Central memory CD4-positive, alpha-beta T cell (primary cell): ENCODE results near the gene NPR2.
A peak's percentile ranks its signal among the peaks of the same experiment; 100 is the strongest.

ENCODE experiments used
- DNase-seq: peaks from one replicate; pipeline ENCODE4 v3.0.0; 2022

Gene NPR2

DNA sequence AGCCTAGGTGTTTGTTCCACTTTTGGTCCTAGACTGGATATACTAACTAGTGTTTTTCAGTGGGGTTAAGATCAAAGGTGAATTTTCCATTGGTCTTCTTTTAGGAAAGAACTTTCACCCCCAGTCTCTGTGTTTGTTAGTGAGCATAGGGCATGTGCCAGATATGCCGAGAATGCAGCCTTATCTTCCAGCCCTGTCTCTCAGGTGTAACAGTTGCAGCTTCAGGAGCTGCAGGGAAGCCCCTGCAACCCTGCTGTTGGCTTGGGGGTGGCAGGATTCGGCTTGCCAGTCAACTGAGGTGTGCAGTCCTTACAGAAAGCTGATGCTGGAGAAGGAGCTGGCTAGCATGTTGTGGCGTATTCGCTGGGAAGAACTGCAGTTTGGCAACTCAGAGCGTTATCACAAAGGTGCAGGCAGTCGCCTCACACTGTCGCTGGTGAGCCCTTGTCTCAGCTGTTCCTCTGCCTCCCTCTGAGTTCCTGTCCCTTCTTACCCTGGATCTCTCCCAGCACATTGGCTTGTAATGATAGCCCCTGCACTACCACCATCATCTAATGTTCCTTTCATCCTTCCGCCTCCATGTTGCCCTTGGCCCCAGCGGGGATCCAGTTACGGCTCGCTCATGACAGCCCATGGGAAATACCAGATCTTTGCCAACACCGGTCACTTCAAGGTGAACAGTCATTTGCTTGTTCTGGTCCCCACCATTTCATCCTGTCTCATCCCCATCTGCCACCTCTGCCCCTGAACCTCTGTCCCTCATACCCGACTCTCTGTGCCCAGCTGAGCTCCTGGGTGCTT lies 10.1 kb downstream of the NPR2 start:
- DNase-seq, result no peak

DNA sequence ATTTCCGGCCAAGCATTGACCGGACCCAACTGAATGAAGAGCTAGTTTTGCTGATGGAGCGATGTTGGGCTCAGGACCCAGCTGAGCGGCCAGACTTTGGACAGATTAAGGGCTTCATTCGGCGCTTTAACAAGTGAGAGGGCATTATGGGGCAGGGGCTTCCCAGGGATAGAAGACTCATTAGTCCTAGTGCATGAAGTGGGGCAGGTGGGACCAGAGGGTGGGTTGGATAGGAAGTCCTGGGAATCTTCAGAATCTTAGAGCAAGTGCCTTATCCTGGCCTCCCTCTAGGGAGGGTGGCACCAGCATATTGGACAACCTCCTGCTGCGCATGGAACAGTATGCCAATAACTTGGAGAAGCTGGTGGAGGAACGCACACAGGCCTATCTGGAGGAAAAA lies 14.7 kb downstream of the NPR2 start:
- DNase-seq, result no peak

DNA sequence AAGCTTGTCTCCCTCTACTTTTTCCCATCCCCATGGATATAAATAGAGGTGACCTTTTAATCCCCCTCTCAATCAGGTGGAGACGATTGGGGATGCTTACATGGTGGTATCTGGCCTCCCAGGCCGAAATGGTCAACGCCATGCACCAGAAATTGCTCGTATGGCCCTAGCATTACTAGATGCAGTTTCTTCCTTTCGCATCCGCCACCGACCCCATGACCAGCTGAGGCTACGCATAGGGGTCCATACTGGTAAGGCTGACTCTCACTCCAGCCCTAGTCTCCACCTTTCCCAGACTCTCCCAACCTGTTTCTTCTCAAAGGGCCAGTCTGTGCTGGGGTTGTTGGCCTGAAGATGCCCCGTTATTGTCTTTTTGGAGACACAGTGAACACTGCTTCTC lies 17.0 kb downstream of the NPR2 start:
- DNase-seq, result no peak

DNA sequence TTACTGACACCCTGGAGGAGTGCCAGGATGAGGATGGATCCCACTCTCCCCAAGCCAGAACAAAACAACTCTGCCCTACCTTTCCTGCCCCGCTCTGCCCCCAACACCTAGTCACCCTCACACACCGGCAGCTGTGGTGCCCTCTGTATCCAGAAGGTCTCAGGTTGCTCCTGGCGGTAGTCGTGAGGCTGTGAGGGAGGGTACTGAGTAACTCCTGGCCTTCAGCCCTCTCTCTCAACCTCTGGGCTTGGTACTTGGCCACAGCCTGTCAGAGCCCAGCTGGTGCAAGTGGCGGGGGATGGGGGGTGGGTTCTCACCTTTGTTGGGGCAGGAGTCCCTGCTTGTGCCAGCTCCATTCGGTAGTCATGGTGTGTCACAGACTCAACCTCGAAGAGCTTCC lies 18.7 kb downstream of the NPR2 start:
- DNase-seq, result no peak

DNA sequence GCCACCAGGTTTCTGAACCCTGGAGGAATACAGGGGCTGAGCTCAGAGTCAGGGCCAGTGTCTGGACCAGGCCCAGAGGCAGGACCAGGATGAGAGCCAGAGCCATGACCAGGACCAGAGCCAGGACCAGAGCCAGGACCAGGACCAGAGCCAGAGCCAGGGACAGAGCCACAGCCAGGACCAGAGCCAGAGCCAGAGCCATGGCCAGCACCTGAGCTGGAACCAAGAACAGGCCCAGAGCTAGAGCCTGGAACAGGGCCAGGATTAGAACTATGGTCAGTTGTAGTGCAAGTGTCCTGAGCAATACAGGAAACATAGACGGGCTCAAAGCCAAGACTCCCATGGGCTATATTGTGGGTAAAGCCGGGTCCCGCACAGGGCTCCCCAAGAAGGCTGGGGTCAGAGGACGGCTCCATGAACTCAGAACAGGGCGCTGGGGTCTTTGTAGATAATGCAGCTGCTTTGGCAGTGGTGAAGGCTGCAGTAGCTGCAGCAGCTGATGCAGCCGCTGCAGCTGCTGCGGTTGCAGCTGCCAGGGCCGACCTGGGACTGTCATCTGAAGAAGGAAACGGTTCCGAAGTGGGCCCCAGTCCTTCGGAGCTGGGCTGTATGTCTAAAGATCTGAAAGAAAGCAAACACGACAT lies 20.1 kb downstream of the NPR2 start:
- DNase-seq, result no peak

DNA sequence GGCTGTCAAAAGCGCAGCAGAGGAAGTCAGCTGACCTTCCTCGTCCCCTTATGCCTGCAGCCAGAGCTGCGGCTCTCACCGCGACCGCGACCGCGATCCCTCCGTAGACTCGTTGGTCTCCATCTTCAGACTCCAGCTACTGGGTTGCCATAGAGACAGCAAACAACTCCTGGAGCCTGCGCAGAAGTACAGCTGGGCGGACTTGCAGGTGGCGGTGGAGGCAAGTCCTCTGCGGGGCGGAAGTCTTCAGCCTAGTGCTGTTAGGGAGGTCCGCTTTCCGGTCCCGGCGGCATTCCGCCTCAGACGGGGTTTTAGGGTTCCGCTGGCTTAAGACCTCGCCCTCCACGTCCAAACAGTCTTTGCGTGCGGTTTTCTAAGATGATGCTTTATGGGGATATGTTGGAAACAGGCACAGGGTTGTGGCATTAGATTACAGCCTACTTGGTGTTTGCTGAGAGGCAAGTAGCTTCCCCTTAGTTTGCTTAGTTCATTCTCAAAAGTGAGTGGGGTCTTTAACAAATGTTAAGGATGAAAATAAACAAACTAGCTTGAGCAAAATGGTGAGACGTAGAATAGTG lies 20.7 kb downstream of the NPR2 start, which contains the start of gene SPAG8:
SPAG8 (minus strand) TSS at position 238 of the 578 bp plus-strand sequence; CDS start at position 123, 115 bp downstream.
- DNase-seq, result peak; percentile 98

DNA sequence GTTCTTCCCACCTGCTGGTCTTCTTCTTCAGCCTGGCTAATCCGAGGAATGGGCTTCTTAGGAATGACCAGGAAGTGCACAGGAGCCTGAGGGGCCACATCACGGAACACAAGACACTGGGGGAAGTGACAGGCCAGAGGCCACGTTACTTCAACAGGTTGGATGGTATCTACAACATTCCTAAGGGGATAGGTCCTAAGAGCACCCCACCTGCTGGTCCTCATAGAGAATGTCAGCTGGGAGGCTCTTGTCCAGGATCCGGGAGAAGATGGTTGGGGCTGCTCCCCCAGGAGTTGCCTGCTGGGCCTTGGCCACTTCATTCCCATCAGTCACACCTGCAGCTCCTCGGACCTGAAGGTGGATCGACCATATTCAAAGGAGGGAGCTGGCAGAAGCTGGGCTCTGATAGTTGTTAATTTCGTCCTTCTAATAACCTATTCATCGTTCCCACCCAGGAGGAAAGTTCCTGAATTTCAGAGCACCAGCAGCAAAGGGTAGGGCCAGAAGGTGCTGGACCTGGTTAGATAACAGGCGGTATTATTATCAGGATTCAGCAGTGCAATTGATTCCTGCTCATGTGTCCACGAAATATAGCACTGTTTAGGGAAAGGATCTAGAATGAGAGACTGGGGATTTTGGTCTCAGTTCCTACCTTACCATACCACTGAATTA lies 22.2 kb downstream of the NPR2 start:
- no peak for DNase-seq

DNA sequence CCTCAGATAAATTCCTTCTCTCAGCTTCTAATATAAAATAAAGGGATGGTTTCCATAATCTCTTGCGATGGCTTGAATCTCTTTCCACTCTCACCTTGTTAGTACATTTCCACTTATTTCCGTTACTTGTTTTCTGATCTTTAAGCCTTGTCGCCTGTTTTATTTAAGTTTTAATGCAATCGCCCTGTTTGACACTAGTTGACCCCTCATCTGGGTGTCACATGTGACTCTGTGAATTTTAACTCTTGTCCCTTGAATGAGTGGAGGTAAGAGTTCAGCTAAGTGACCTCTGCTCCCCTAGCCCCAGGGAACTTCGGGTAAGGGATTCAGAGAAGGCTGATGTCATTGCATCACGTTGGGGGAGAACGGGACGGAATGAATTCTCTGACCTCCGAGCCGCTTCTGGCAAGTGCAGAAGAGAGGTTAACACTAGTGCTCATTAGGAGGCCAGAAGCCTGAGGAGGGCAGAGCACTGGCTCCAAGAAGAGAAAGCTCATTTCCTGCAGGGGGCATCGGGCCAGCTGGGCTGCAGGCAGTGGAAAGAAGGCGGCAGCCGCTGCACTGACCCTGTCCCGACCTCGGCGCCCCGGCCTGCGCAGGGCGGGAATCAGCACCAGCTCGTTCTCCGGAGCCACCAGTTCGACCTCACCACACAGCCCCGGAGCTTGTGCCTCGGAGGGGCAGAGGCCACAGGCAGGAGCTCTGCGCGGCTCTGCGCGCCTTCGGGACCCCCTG lies 22.9 kb downstream of the NPR2 start:
- no peak for DNase-seq

DNA sequence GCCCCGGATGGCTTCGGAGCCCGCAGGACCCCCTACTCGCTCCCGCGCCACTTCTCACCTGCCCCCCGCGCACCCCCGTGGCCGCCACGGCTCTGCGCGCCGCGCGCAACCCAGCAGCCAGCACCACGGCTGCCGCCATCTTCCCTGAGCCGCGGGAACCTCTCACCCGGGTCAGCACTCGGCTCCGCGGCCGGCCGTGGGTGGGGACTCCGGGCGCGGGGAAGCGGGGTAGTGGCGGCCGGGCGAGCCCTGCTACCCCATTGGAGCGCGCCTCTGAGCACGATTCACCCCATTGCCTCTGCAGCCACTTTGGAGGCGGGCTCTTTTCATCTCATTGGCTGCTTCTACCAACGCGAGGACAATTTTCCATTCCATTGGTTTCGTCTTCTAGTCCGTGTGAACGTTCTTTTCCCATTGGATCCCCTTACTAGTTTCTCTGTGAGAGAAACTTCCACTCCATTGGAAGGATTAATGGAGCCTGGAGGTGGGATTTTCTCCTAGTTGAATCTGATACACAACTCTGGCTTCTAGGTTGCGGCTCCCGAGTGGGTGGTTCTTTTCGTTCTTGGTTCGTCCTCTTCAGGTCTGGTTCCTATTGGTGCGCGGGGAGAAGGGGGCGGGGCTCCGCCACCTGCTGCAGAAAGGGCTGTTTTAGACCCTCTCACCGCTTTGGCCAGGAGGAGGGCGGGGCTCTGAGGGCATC lies 23.6 kb downstream of the NPR2 start, which contains the start of gene HINT2:
HINT2 (minus strand) TSS at position 202 of the 703 bp plus-strand sequence; CDS start at position 139, 63 bp downstream.
- DNase-seq, result peak; percentile 96

DNA sequence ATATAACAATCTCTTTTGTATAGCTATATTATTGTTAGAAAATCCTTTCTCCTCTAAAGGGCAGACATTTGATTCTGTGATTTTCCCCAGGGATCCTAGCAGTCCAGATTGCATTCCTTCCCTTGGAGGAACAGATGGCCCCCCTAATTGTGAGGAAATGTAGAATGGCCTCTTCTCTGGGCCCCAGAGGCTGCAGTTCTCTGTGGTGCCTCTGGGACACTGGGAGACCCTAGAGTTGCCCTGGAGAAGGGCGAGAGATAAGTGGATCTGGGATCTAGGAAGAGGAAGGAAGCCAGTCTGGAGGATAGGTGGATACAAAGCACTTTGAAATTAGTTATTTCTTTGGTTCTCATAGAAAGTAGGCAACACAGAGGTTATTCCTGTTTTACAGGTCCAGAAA lies 25.3 kb downstream of the NPR2 start:
- no peak for DNase-seq

DNA sequence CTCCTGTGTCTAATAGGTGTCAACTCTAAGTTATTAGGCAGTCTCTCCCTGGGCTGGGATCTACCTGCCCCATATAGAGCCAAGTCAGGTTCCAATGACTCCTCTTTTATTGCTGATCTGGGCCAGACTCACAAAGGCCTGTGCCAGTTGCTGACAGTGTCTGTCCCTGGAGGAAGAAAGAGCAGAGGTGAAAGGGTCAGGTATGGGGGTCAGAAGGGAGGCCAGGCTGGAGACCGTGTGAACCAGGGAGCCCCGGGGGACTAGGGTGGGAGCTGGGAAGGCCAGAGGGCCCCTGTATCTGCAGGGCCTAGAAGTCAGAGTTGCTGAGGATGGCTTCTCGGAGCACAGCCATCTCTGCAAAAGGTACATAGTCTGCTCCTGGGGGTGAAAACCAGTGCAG lies 26.9 kb downstream of the NPR2 start:
- DNase-seq, result no peak

DNA sequence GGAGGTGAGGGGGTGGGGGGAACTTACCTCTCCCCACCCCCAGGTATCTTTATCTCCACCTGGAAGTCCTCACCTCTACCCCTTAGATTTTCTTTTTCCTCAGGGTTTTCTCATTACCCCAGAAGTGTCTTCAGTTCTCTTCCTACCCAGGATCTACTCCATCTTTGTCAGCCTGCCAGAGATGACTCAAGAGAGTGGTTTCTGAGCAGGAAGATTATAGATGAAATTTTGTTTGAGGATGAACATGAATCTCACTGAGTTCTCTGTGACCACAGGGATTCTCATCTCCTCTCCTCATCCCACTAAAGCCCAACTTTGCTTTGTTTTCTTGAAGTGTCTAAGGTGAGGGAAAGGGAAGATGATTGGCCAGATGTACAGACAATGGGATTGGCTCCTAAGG lies 28.7 kb downstream of the NPR2 start:
- no peak for DNase-seq

DNA sequence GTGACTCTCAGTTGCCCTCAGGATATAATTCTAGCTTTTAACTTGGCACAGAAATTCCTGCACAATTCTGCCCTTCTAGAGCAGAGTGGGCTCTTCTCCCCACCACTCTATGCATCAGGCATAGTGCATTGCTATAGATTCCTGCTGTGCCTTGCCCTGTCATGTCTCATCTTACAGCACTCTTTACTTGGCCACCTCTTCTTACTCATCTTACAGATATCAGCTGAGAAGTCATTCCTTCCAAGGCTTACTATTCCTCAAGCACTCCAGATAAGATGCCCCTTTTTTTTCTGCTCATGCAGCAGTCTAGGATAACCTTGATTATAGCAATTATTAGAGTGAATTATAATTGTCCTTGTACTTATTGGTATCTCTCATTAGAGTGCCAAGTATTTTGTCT lies 31.5 kb downstream of the NPR2 start:
- no peak for DNase-seq

DNA sequence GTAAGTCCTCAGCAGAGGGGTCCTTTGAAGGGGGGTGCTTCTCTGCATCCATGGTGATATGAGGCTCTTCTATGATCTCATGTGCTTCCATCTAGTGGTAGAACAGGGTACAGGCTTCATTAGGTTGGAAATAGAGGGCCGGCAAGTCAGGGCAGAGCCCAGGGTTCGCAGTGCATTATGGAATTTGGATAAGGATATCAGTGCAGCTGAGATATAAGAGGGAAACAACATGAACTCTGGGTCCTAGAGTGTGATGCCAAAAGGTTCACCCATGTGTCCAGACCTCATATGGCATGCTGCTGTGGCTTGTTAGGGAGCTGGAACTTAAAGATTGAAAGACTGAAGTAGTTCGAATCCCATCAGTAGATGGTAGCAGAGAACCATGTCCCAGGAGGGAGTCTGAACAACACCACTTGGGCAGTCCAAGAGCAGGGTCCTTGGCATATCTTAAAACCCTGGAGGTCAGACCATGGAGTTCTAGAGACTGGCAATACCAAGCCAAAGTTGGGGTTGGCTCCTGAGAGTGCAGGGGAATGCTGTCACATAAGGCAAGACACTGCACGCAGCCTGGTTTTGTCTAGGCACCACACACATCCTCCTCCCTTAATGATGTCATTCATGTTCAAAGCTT lies 34.8 kb downstream of the NPR2 start:
- peak; percentile 48 for DNase-seq

DNA sequence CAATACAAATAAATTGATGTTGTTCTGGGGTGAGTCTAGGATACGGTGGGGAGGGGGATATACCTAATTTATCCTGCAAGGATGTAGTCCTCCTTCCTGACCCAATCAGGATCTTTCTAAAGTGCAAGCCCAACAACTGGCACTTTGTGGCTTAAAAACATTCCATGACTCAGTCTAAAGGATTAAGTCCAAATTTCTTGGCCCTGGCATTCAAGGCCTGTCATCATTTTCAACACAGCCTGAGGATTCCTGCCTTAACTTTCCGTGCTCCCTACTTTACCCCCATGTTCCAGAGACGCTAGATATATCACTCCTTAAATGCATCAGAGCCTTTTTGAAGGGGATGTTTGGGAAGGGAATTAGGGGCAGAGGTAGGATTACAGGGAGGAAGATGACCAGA lies 36.1 kb downstream of the NPR2 start:
- DNase-seq, result no peak

DNA sequence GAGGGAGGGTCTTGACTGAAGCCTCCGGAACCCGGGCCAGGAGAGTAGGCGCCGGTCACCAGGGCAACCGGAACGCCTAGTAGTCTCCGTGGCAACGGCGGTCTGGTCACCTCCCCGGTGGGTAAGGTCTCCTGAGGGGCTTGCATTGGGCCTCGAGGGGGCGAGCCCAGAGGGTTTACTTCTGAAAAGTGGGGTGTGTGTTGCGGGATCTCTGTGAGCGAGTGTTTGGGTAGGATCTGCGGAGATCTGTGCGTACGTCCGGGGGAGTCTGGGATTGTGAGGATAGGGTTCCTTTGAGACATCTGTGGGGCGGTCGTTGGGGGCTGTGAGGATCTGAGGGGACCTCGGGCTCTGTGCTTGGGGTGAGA lies 37.3 kb downstream of the NPR2 start, which contains the start of gene FAM221B:
FAM221B (minus strand) TSS at position 17 of the 368 bp plus-strand sequence. CDS start 2,571 bp downstream, outside the sequence.
- no peak for DNase-seq

DNA sequence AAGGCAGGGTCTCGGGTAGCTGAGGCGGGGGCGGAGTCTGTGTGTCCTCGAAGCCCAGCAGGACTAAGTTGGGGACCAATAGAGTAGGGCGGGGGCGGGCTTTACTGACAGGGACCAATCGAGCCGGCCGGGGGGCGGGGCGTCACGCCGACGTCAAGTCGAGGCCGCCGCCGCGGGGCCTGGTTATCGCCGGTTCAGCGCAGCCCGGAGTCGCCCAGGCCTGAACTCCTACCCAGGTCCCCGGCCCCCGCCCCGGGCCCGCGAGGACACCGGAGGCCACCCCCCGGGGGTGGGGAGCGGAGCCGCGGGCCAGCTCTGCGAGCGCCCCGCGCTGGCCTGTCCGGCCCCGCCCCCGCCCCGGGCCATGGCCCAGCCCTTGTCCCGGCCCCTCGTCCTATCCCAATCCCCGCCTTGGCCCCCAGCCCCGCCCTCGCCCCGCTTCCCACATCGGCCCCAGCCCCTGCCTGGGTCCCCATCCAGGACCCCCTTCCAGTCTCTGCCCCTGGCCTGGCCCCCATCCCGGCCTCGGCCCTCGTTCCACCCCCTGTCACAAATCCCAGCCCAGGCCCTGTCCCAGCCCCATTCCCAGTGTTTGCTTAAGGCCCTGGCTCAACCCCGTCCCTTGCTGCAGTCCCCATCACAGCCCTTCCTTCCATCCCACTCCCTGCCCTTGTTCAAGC lies 37.8 kb downstream of the NPR2 start, which contains the start of gene TMEM8B:
TMEM8B (plus strand) TSS at position 145 of the 680 bp plus-strand sequence; CDS start at position 365, 220 bp downstream.
- peak; percentile 84 for DNase-seq

DNA sequence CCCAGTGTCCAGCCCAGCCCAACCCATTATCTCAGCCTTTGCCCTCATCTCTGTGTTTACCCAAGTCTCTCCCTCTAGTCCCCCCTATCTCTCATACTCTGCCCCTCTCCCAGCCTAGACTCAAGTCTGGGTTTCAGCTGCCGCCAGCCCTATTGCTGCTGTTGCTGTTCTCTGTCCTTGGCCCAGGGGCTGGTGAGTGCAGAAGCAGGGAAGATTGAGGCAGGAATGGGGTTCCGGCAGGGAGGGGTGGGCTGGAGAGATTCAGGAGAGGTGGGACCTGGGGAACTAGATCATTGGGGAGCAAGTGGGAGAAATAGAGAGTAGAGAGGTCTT lies 38.3 kb downstream of the NPR2 start:
- DNase-seq, result no peak

DNA sequence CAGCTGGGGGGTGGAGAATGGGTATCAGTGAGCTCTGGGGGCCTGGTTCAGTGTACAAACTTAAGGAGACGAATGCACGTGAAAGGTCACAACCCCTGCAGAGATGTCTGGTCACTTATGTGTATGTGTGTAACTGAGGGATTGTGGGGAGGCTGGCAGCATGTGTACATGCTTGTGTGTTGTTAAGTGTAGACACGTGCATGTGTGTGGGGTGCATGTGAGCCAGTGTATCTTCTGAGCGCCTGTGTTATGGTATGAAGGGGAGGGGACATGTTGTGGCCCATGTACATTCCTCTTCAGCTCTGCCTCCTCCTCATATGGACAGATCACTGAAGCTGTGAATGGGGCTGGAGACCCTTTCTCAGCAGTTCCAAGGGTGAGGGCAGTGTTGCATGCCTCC lies 39.6 kb downstream of the NPR2 start:
- DNase-seq, result no peak

DNA sequence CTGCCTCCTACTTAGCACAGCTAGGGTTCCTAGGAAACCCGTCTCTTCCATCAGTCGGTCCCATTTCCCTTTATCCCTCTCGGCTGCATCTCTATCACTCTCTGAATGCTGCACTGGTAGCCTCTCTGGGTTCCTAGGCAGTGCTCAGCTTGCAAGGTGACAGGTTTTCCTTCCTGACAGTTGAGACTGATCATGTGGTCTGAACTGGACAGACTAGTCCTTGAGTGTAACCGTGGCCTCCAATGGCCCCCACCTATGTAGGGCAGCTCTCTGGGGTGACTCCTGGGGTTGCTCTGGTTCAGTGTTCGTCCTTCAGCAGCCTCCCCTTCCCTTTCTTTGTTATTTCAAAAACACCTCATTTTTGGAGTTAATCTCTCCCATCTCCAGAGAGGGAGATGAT lies 41.4 kb downstream of the NPR2 start:
- no peak for DNase-seq
